HG03558 (cell line): ENCODE measurements around the gene CRYAA.
"Not testable (repeated sequence)": the region's sequence is repeated elsewhere in the genome, so short reads cannot be mapped to it uniquely, and the experiment has no call there.

Source experiments
- ATAC-seq: cut with Tn5 transposase; IDR thresholded peaks from one replicate; pipeline ENCODE4 v1.9.1; 2021; ENCODE audit warnings: moderate number of reproducible peaks; ENCODE audit not compliant: unreplicated experiment; ENCODE audit errors: extremely low read depth

The CRYAA gene

GRCh38 chr21:43176621-43177020, 7.8 kb downstream of the CRYAA start:
- not testable (repeated sequence) for ATAC-seq

GRCh38 chr21:43177043-43177906, 8.5 kb downstream of the CRYAA start:
- ATAC-seq = not testable (repeated sequence)

GRCh38 chr21:43178175-43178826, 9.5 kb downstream of the CRYAA start:
- not testable (repeated sequence) for ATAC-seq

DNA sequence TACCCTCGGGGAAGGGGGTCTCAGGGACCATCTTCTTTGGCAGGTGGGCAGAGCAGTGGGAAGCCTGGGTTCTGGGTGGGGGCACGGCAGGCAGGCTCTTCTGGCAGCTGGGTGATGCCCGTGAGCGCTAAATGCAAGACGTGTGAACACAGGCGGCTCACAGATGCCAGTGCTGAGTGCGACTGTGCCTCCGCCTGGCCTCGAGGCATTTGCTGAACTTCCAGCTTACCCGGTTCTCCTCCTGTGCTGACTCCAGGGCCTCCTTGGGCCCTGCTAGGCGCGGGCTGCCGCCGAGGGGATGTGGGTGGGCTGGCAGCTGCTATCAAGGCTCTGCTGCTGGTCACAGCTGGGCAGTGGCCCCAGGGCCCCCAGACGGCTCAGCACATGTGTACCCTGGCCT, 12.2 kb downstream of the CRYAA start:
- ATAC-seq = not testable (repeated sequence)

- ATAC-seq = not testable (repeated sequence)
Measured at GRCh38 chr21:43187268-43187667, 18.5 kb downstream of the CRYAA start.

DNA sequence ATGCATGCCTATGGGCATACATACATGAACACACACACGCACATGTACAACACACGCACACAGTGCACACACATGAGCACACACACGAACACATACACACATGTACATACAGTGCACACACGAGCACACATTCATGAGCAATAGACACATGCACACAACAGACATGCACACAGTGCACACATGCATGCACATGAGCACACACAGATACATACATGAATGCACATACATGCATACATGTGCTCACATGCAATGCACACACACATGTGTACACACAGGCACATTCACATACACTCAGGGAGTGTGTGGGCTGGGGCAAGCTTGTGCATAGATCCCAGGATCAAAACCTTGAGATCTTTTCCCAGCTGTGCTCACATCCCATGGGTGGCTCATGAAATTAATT, 18.9 kb downstream of the CRYAA start:
- no peak for ATAC-seq

- no peak for ATAC-seq
Measured at GRCh38 chr21:43188181-43188580, 19.4 kb downstream of the CRYAA start.

GRCh38 chr21:43188592-43189210, 19.9 kb downstream of the CRYAA start:
- ATAC-seq = no peak

DNA sequence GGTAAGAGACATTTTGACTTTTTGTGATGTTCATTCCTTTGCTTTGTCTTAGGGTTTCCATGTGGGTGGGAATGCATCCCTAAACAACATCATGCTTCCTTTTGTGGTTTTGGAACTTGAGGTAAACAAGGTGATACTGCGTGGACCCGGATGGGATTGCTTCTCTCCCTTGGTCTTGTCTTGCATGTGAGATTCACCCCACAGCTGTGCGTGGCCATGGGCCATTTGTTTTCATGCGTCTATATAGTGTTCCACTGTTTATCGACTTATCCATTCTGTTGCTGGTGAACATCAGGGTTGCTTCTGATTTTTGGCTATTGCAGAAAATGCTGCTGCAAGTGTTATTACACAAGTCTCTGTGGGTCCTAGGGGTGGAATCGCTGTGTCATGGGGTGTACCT, 21.1 kb downstream of the CRYAA start:
- no peak for ATAC-seq

- ATAC-seq = no peak
Measured at GRCh38 chr21:43190544-43190943, 21.7 kb downstream of the CRYAA start.

DNA sequence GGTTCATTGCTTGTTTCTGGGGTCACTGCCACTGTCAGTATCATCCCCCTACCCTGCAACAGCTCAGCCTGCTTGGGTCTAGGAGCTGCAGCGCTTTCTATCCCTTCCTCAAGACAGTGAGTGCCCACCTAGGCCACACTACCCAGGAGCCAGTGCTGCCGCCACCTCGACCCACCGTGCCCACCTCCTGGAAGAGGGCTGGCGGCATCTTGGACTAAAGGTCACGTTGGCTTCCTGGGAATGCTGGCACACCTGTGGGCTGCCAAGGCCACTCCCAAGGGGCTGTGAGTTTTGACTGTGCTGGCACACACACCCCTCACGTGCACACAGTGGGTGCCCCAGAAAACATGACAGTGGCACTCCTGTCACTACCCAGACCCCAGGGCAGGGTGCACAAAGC, 22.1 kb downstream of the CRYAA start:
- no peak for ATAC-seq

DNA sequence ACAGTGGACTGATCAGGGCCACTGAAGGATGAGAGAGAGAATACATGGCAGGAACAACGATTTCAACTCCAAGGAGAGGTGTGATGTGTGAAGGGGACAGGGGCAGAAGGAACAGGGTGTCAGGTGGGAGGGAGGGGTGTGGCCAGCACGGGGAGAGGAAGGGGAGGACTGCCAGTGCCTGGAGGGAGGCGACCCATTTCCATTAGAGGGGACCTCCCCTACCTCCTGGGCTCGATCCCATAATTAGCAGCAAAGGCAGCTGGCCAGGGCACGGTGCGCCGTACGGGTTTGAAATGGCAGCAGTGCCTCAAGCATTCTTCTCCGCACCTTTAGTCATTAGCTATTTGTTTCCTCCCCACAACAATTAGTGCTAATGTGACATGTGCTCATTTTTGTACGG, 22.7 kb downstream of the CRYAA start:
- no peak for ATAC-seq

DNA sequence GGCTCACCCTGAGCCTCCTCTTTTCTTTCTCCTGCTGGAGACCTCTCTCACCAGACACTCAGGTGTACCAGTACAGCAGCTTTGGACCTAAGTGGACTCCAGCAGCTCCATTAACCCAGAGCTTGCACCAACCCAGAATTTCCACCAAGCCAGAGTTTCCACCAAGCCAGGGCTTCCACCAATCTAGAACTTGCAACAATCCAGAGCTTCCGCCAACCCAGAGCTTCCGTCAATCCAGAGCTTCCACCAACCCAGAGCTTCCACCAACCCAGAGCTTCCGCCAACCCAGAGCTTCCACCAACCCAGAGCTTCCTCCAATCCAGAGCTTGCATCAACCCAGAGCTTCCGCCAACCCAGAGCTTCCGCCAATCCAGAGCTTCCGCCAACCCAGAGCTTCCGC, 23.2 kb downstream of the CRYAA start:
- ATAC-seq = no peak

GRCh38 chr21:43192501-43193081, 23.8 kb downstream of the CRYAA start:
- no peak for ATAC-seq

DNA sequence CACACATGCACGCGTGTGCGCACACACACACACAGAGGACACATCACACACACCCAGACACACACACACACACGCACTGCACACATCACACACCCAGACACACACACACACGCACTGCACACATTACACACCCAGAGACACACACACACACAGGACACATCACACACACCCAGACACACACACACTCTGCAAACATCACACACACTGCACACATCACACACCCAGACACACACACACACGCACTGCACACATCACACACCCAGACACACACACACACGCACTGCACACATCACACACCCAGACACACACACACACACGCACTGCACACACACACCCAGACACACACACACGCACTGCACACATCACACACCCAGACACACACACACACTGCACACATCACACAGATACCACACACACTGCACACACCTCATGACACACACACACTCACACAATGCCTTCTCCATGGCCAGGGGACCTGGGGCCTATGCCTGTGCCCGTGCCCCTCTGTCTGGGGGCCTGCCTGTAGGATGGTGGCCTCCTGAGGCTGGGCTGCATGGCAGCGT, 24.4 kb downstream of the CRYAA start:
- ATAC-seq = no peak

- no peak for ATAC-seq
Measured at GRCh38 chr21:43193651-43194302, 25.0 kb downstream of the CRYAA start.

- ATAC-seq = no peak
Measured at GRCh38 chr21:43194303-43195120, 25.7 kb downstream of the CRYAA start.

GRCh38 chr21:43195121-43196021, 26.6 kb downstream of the CRYAA start:
- no peak for ATAC-seq
